HL-60 (cell line): ENCODE results near the gene SAP30BP.
A peak's percentile ranks its signal among the peaks of the same experiment; 100 is the strongest.

Experiments
- DNase-seq, 2 experiments: peaks; one replicate each; pipeline ENCODE4 v3.0.0-alpha.2; 2010 to 2020; ENCODE audit warnings: low read depth in 1 of 2, low spot score in 1 of 2
- H3K27ac ChIP-seq: fragments of 250-450 bp; sonication (Bioruptor Pico); replicated peaks from 2 replicates; pipeline ENCODE4 v1.5.1; 2020; ENCODE audit warnings: mild to moderate bottlenecking, moderate library complexity
- H3K27me3 ChIP-seq: fragments of 250-450 bp; sonication (Bioruptor Pico); 2 replicates; pipeline ENCODE4 v1.5.1; 2021; ENCODE audit warnings: mild to moderate bottlenecking, moderate library complexity; ENCODE audit not compliant: insufficient read depth, poor library complexity, severe bottlenecking
- H3K4me3 ChIP-seq: replicated peaks from 2 replicates; pipeline ENCODE4 v1.5.1; 2011; ENCODE audit warnings: mild to moderate bottlenecking, control low read depth, low read length; ENCODE audit not compliant: insufficient read depth
- CTCF ChIP-seq: IDR thresholded peaks from one replicate; pipeline ENCODE4 v1.5.1; 2011; ENCODE audit warnings: low read length, control low read depth, inconsistent platforms; ENCODE audit not compliant: insufficient read depth
- GABPA ChIP-seq: IDR thresholded peaks from 2 replicates; pipeline ENCODE4 v1.6.1; 2012; ENCODE audit warnings: low read depth
- POLR2AphosphoS5 ChIP-seq: IDR thresholded peaks from 2 replicates; pipeline ENCODE4 v1.6.1; 2012; ENCODE audit warnings: low read depth
- REST ChIP-seq: IDR thresholded peaks from 2 replicates; pipeline ENCODE4 v1.6.1; 2012; ENCODE audit warnings: low read depth; ENCODE audit not compliant: insufficient replicate concordance
- SPI1 ChIP-seq: IDR thresholded peaks from 2 replicates; pipeline ENCODE4 v1.6.1; 2012; ENCODE audit warnings: low read depth, mild to moderate bottlenecking, borderline replicate concordance
- long read RNA-seq: library from polyadenylated mRNA; unstranded; transcript quantifications from one replicate; pipeline ENCODE4 v2.0.0, GENCODE V29; 2020

SAP30BP gene
- long read RNA-seq, transcript SAP30BP-202 (10 exons, 2,439 nt): minor isoform, 28 of 325 reads
- long read RNA-seq, transcript SAP30BP-225 (11 exons, 2,722 nt): major isoform, 254 of 325 reads
- long read RNA-seq, partial matches to known transcripts: 2 of 325 reads
- long read RNA-seq, other reads (novel, unspliced or antisense): 37 of 325 reads

GRCh38 chr17:75666959-75667790 lies at the start of gene SAP30BP, which contains the start of gene RECQL5:
TSS of gene SAP30BP (plus strand) at chr17:75667338. CDS start at chr17:75667373, 35 bp downstream.
TSS of gene RECQL5 (minus strand) at chr17:75667154. CDS start at chr17:75666557, 597 bp downstream.
- TF ChIP-seq GABPA (peak; percentile 82), POLR2AphosphoS5 (peak; percentile 90), SPI1 (no peak; the same call in 1 of the 2 replicates), CTCF (no peak), REST (peak; percentile 62)
- Histone ChIP-seq H3K27me3 (no peaks in the 10 kb centered on the region), H3K27ac (peak within 1 kb of the TSS; percentile 67), H3K4me3 (peak within 1 kb of the TSS; percentile 98)
- peak; percentile 94 to 98 for DNase-seq

- no peak for TF ChIP-seq GABPA
- no peak for TF ChIP-seq SPI1
- no peak for TF ChIP-seq POLR2AphosphoS5
- DNase-seq: no peak
- Histone ChIP-seq H3K27me3 (no peaks in the 10 kb centered on the region), H3K4me3 (no peak overlapping the region), H3K27ac (no peak overlapping the region)
These were observed 49.5 kb upstream of the SAP30BP start for GRCh38 chr17:75617675-75618074.

- no peak overlapping the region for H3K27ac ChIP-seq
- peak in 1 of 2 experiments; percentile 29 for DNase-seq
- H3K4me3 ChIP-seq: no peak overlapping the region
- TF ChIP-seq POLR2AphosphoS5: no peak
- TF ChIP-seq CTCF: peak; percentile 28
- no peaks in the 10 kb centered on the region for H3K27me3 ChIP-seq
These were observed 47.4 kb upstream of the SAP30BP start for GRCh38 chr17:75619506-75620431.

- TF ChIP-seq POLR2AphosphoS5: no peak
- TF ChIP-seq GABPA: no peak
- TF ChIP-seq SPI1: no peak
- no peak for TF ChIP-seq REST
- no peak overlapping the region for H3K27ac ChIP-seq
- DNase-seq: no peak
- H3K27me3 ChIP-seq: no peaks in the 10 kb centered on the region
- H3K4me3 ChIP-seq: no peak overlapping the region
These were observed 45.6 kb upstream of the SAP30BP start for GRCh38 chr17:75621489-75621888.
